Measurements from ENCODE around the gene TMEM258.

Gene TMEM258

GRCh38 chr11:61754534-61755482, 37.6 kb downstream of the TMEM258 start:
- no peak for DNase-seq

- no peak for DNase-seq
Measured at GRCh38 chr11:61753672-61754071, 38.7 kb downstream of the TMEM258 start.

- DNase-seq = no peak
Measured at GRCh38 chr11:61752925-61753521, 39.4 kb downstream of the TMEM258 start.

- DNase-seq = peak; percentile 1
Measured at GRCh38 chr11:61752117-61752924, 40.1 kb downstream of the TMEM258 start, which contains the start of gene MYRF. MYRF (plus strand) TSS chr11:61752636; CDS start chr11:61752745, 109 bp downstream.

DNA sequence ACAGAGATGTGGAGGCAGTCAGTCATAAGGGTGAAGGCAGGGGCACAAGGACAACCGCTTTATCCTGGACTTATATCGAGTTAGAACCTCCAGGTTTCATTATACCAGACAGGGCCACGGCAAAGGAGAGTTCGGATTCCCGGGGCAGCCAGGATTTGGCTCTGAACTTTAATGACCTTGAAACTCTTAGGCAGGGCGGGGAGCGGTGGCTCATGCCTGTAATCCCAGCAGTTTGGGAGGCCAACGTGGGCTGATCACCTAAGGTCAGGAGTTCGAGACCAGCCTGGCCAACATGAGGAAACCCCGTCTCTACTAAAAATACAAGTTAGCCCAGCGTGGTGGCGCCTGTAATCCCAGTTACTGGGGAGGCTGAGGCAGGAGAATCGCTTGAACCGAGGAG, 41.0 kb downstream of the TMEM258 start:
- no peak for DNase-seq

- no peak for DNase-seq
Measured at GRCh38 chr11:61750631-61751273, 41.6 kb downstream of the TMEM258 start.

- DNase-seq = no peak
Measured at GRCh38 chr11:61749591-61750217, 42.7 kb downstream of the TMEM258 start.

DNA sequence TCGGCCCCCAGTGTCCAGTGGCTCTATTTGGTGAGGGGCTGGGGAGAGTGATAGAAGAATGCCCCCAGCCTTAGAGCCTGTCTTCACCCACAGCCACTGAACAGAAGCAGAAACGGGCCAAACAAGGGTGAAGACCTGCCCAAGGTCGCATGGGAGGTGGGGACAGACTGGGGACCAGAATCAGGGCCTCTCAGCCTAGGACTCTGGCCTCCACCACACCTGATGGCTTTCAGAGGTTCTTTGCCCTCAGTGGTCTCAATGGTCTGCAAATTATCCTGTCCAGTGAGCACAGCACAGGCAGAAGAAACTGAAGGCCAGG, 44.5 kb downstream of the TMEM258 start:
- no peak for DNase-seq

DNA sequence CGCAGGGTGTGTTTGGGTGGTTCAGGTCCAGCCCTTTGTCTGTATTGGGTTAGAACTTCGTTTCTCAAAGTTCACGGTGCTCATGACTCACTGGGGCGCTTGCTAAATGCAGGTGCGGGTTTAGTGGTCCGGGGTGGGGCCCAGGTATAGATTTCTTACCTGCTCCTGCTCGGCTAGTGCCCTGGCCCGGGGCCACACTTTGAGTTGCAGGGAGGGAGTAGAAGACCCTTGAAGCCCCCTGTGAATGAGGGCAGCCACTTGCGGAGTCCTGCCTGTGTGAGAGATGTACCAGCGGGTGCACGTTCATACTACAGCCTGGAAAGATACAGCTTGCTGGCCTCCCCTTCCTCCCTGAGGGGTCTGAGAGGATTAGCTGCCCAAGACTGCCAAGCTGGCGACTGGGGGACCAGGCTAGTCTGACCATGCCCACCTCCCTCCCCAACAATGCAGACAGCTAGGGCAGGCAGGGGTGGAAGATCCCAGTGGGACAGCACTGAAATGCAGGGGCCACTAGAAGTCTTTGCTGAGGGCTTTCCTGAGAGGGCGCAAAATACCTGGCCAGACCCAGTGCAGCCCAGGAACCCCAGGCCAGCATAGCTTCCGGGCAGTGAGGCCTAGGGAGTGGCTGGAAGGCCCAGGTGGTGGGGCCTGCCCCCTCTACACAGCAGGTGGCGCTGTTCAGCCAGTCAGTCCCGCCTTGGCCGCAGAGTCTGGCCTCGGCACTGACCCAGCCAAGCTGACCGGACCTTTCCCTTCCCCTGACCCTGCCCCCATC, 45.0 kb downstream of the TMEM258 start:
- peak; percentile 14 for DNase-seq

- no peak for DNase-seq
Measured at GRCh38 chr11:61746442-61747191, 45.8 kb downstream of the TMEM258 start.

GRCh38 chr11:61745781-61746441, 46.5 kb downstream of the TMEM258 start:
- no peak for DNase-seq

DNA sequence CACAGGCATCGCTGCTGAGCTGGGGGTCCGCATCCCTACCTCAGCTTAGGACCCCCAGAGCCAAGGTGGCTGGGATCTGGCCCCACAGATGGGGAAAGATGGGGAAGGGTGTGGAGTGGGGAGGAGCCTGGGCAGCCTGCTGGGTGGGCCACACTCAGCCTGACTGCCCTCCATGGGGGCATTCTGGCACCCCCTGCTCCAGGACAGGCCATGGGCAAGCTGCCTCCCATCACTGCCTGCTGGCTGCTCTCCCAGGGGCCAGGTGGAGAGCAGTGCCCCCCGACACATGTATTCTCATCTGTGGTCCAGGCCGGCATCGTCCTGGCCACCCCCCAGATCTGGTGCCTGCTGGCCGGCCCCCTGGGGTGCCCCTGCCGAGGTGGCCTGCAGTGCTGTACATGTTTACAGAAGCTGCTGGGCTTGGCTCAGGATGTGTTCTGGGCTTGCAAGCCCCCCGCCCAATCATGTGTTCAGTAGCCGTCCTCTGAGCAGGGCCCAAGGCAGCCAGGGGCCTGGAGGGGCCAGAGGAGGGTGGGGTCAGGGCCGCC, 47.7 kb downstream of the TMEM258 start:
- DNase-seq = no peak

- no peak for DNase-seq
Measured at GRCh38 chr11:61744181-61744580, 48.2 kb downstream of the TMEM258 start.

DNA sequence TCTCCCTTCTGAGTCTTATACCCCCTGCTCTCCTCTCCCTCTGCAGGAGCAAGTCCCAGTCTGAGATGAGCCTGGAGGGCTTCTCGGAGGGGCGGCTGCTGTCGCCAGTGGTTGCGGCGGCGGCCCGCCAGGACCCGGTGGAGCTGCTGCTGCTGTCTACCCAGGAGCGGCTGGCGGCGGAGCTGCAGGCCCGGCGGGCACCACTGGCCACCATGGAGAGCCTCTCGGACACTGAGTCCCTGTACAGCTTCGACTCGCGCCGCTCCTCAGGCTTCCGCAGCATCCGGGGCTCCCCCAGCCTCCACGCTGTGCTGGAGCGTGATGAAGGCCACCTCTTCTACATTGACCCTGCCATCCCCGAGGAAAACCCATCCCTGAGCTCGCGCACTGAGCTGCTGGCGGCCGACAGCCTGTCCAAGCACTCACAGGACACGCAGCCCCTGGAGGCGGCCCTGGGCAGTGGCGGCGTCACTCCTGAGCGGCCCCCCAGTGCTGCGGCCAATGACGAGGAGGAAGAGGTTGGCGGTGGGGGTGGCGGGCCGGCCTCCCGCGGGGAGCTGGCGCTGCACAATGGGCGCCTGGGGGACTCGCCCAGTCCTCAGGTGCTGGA, 48.8 kb downstream of the TMEM258 start:
- DNase-seq = no peak

DNA sequence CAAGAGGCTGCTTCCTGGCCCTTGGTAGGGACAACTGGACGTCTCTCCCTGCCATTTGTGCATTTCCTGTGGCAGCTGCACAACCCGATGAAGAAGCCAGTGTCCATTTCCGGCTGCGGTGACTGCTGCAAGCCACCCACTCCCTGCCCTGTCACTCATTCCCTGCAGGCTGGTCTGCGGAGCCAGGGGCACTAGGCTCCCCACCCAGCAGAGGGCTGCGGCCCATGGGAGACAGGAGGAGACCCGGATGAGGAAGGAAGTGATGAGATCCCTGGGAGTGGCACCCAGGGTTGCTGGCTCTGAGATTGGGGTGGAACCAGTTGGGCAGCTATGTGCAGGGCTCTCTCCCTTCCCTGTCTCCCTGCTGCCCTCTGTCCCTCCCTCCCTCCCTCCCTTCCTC, 50.0 kb downstream of the TMEM258 start:
- DNase-seq = no peak

DNA sequence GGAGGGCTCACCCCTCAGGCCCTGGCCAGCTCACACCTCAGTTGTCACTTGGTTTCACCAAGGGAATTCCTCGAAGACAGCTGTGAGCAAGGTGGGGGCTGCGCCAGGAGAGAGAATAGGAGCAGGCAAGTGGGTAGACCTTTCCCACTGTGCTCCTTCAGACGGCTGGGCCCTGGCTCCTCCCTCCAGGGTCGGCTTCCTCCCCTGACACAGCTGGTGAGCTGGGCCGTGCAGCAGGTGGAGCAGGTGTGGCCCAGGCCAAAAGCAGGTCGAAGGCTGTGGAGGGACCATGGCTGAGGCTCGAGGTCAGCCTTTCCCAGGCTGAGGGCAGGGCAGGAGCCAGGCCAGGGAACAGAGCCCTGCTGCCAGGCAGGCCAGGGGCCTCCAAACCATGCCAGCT, 52.4 kb downstream of the TMEM258 start:
- no peak for DNase-seq

- DNase-seq = no peak
Measured at GRCh38 chr11:61739413-61739812, 53.0 kb downstream of the TMEM258 start.

Measured in NCI-H2029 treated with DMSO at 0.1 percent for 48 hours (cell line).